Peyer's patch (tissue), 4 donors: Measurements from ENCODE around the gene WDR64.

Experiments
- CTCF ChIP-seq, 6 experiments: fragments of 450-650 bp in 4 of 6; fragments of 200-600 bp in 2 of 6; sonication (generic) in 1 of 6; IDR thresholded peaks; one replicate each; pipeline ENCODE4 v1.5.1; 2017 to 2019; ENCODE audit warnings: antibody characterized with exemption in 6 of 6, mild to moderate bottlenecking in 3 of 6, moderate library complexity in 1 of 6
- POLR2A ChIP-seq, 2 donors: fragments of 450-650 bp; IDR thresholded peaks; one replicate each; pipeline ENCODE4 v1.5.1; 2017; ENCODE audit warnings: antibody characterized with exemption in 2 of 2, mild to moderate bottlenecking in 2 of 2, moderate library complexity in 2 of 2

DNA sequence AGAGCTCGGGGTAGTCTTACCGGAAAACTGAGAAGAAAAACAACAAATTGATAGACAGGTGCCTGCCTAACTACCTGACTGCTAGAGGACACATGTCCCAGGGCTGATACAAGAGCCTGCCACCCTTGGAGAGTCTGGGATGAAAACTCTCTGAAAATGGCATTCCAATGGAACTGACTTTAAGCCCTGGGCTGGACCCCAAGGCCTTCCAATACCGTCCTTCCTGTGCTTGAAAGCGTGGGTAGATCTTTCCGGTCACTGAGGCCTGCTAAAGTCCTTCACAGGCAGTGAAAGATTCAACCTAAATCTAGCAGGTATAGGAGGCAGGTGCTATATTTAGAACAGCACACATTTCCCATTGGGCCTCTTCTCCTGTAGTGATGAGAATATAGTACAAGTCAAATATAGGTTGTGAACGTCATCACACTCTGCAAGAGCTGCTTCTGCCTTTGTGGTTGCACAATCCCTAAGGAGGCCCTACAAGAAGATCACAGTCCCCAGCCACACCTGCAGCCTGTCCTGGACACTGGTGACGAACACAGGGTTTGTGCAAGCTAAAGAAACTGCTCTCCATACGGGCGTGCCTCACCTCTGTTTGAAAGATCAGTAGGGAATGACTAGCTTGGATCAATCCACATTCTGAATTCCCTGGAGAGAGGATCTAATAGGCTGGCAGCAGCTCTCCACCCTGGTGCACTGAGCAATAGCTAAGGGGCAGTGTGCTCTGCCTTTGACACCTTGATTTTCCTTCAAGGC, 11.0 kb upstream of the WDR64 start:
- TF ChIP-seq CTCF (IDR thresholded peaks at IDR 0.05), result no peak
- TF ChIP-seq POLR2A (IDR thresholded peaks at IDR 0.05), result peak in 1 of 2 donors; percentile 31
